ENCODE measurements around the gene PVRIG.
"Not testable (repeated sequence)": the region's sequence is repeated elsewhere in the genome, so short reads cannot be mapped to it uniquely, and the experiment has no call there.

Gene PVRIG

DNA sequence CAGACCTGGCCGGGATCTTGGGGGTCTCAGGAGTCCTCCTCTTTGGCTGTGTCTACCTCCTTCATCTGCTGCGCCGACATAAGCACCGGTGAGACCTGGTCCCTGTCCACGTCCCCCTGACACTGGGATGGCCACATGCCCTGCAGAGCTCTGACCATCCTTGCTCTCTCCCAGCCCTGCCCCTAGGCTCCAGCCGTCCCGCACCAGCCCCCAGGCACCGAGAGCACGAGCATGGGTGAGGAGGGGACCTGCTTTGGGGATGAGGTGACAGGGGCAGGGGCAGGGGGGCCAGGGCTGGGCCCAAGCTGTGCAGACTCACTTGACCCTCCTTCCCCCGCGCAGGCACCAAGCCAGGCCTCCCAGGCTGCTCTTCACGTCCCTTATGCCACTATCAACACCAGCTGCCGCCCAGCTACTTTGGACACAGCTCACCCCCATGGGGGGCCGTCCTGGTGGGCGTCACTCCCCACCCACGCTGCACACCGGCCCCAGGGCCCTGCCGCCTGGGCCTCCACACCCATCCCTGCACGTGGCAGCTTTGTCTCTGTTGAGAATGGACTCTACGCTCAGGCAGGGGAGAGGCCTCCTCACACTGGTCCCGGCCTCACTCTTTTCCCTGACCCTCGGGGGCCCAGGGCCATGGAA lies 959 bp downstream of the PVRIG start:
- TF ChIP-seq, protein P1, sequence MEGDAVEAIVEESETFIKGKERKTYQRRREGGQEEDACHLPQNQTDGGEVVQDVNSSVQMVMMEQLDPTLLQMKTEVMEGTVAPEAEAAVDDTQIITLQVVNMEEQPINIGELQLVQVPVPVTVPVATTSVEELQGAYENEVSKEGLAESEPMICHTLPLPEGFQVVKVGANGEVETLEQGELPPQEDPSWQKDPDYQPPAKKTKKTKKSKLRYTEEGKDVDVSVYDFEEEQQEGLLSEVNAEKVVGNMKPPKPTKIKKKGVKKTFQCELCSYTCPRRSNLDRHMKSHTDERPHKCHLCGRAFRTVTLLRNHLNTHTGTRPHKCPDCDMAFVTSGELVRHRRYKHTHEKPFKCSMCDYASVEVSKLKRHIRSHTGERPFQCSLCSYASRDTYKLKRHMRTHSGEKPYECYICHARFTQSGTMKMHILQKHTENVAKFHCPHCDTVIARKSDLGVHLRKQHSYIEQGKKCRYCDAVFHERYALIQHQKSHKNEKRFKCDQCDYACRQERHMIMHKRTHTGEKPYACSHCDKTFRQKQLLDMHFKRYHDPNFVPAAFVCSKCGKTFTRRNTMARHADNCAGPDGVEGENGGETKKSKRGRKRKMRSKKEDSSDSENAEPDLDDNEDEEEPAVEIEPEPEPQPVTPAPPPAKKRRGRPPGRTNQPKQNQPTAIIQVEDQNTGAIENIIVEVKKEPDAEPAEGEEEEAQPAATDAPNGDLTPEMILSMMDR (IDR thresholded peaks at IDR 0.05; ENCODE audit: poor library complexity, severe bottlenecking), result no peak
- ATAC-seq (ENCODE audit: low read depth) (no peak), DNase-seq (ENCODE audit: low spot score) (no peak)
- Histone ChIP-seq H3K4me3 (ENCODE audit: severe bottlenecking) (no peak overlapping the region), H3K27me3 (ENCODE audit: insufficient read depth, poor library complexity, severe bottlenecking) (no peaks in the 10 kb centered on the region), H3K4me1 (ENCODE audit: insufficient read depth, poor library complexity, severe bottlenecking) (no peaks in the 10 kb centered on the region), H3K36me3 (ENCODE audit: low read depth) (no peaks in the 10 kb centered on the region), H3K9me3 (ENCODE audit: severe bottlenecking) (no peaks in the 10 kb centered on the region), H3K27ac (ENCODE audit: poor library complexity, severe bottlenecking) (no peak overlapping the region)

GRCh38 chr7:100221231-100221718 lies 1.5 kb downstream of the PVRIG start:
- Histone ChIP-seq H3K36me3 (ENCODE audit: low read depth) (no peaks in the 10 kb centered on the region), H3K9me3 (ENCODE audit: severe bottlenecking) (no peaks in the 10 kb centered on the region), H3K27ac (ENCODE audit: poor library complexity, severe bottlenecking) (no peak overlapping the region), H3K27me3 (ENCODE audit: insufficient read depth, poor library complexity, severe bottlenecking) (no peaks in the 10 kb centered on the region), H3K4me1 (ENCODE audit: insufficient read depth, poor library complexity, severe bottlenecking) (no peaks in the 10 kb centered on the region), H3K4me3 (ENCODE audit: severe bottlenecking) (no peak overlapping the region)
- no peak for DNase-seq (ENCODE audit: low spot score)
- TF ChIP-seq, protein P1 (IDR thresholded peaks at IDR 0.05; ENCODE audit: poor library complexity, severe bottlenecking), result no peak
- ATAC-seq (ENCODE audit: low read depth), result no peak

GRCh38 chr7:100221767-100222444 lies 2.2 kb downstream of the PVRIG start:
- Histone ChIP-seq H3K4me3 (ENCODE audit: severe bottlenecking) (no peak overlapping the region), H3K27ac (ENCODE audit: poor library complexity, severe bottlenecking) (no peak overlapping the region), H3K9me3 (ENCODE audit: severe bottlenecking) (no peaks in the 10 kb centered on the region), H3K4me1 (ENCODE audit: insufficient read depth, poor library complexity, severe bottlenecking) (no peaks in the 10 kb centered on the region), H3K36me3 (ENCODE audit: low read depth) (no peaks in the 10 kb centered on the region), H3K27me3 (ENCODE audit: insufficient read depth, poor library complexity, severe bottlenecking) (no peaks in the 10 kb centered on the region)
- DNase-seq (ENCODE audit: low spot score), result no peak
- TF ChIP-seq, protein P1 (IDR thresholded peaks at IDR 0.05; ENCODE audit: poor library complexity, severe bottlenecking), result no peak
- no peak for ATAC-seq (ENCODE audit: low read depth)

DNA sequence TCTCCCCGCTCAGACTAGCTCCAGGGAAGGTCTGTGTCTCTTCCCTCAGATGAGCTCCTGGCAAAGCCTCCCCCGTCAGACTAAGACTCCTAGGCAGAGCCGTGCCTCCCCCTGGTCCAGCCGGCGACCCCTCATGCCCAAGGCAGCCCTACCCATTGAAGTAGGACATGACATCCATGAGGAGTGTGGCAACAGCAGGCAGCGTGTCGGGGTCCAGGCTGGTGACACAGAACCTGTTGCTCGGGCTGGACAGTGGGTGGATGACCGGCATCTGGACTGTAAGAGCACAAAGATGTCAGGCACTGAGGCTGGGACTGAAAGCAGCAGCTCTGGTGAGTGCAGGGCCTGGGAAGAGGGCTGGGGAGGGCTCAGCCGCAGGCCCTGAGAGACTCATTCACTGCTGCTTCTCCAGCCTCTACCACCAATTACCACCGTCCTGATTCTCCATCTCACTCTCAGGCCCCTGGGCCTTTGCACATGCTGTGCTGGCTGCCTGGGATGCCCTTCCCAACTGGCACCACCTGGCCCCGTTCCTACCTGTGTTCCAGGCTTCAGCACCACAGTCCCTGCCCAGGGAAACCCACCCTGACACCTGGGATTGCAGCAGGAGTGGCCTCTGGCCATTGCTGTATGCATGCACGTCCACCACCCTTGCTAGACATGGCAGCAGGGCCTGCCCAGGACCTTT lies 2.8 kb downstream of the PVRIG start:
- ATAC-seq (ENCODE audit: low read depth), result no peak
- no peak for DNase-seq (ENCODE audit: low spot score)
- TF ChIP-seq, protein P1 (IDR thresholded peaks at IDR 0.05; ENCODE audit: poor library complexity, severe bottlenecking), result no peak
- Histone ChIP-seq H3K36me3 (ENCODE audit: low read depth) (no peaks in the 10 kb centered on the region), H3K27me3 (ENCODE audit: insufficient read depth, poor library complexity, severe bottlenecking) (no peaks in the 10 kb centered on the region), H3K27ac (ENCODE audit: poor library complexity, severe bottlenecking) (no peak overlapping the region), H3K4me3 (ENCODE audit: severe bottlenecking) (no peak overlapping the region), H3K9me3 (ENCODE audit: severe bottlenecking) (no peaks in the 10 kb centered on the region), H3K4me1 (ENCODE audit: insufficient read depth, poor library complexity, severe bottlenecking) (no peaks in the 10 kb centered on the region)

DNA sequence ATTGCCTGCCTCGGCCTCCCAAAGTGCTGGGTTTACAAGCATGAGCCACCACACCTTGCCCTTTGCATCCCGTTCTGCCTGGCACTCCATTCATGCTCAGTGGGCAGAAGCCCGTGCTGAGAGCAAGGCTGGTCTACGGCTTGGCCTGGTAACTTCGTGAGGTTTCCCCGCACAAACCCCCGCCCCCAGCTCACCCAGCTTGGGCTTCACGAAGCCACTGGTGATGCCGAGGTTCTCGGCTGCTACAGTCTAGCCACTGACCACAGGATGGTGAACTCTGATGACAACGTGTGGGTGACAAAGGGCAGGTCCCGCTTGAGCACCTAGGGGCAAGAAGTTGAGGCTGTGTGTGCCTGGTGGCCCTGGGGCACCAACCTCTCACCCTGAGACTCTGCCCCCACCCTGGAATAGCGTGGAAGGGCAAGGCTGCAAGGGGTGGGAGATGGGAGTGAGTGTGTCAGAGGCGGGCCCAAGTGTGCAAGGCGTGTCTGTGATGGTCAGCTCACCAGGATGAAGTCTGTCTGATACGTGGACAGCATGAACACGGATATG lies 3.7 kb downstream of the PVRIG start:
- DNase-seq (ENCODE audit: low spot score); H3K4me1 ChIP-seq (ENCODE audit: insufficient read depth, poor library complexity, severe bottlenecking); ATAC-seq (ENCODE audit: low read depth); H3K36me3 ChIP-seq (ENCODE audit: low read depth); H3K27me3 ChIP-seq (ENCODE audit: insufficient read depth, poor library complexity, severe bottlenecking); H3K4me3 ChIP-seq (ENCODE audit: severe bottlenecking); H3K27ac ChIP-seq (ENCODE audit: poor library complexity, severe bottlenecking); H3K9me3 ChIP-seq (ENCODE audit: severe bottlenecking): not testable (repeated sequence)

DNA sequence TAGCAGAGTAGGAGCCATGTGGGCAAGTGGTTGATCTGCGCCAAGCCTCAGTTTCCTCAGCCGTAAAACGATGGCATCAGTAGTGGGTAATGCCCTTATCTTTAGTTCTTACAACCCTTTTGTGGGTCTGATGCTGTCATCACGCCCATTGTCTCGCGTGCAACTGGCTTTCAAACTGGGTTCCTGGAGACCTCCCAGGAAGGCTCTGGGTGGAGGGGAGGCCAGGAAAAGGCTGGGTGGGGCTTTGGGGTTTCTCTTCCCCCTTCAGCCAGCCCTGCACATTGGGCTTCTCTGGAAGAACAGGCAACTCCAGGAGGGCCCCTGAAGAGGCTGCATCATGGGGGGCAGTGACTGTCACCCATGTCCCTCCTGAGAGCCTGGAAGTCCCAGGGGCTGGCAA lies 5.1 kb downstream of the PVRIG start:
- H3K9me3 ChIP-seq (ENCODE audit: severe bottlenecking); H3K4me3 ChIP-seq (ENCODE audit: severe bottlenecking); ATAC-seq (ENCODE audit: low read depth); H3K27ac ChIP-seq (ENCODE audit: poor library complexity, severe bottlenecking); DNase-seq (ENCODE audit: low spot score); H3K4me1 ChIP-seq (ENCODE audit: insufficient read depth, poor library complexity, severe bottlenecking); H3K36me3 ChIP-seq (ENCODE audit: low read depth); H3K27me3 ChIP-seq (ENCODE audit: insufficient read depth, poor library complexity, severe bottlenecking): not testable (repeated sequence)

GRCh38 chr7:100234660-100235317 lies 15.0 kb downstream of the PVRIG start:
- H3K27me3 ChIP-seq (ENCODE audit: insufficient read depth, poor library complexity, severe bottlenecking); ATAC-seq (ENCODE audit: low read depth); H3K4me3 ChIP-seq (ENCODE audit: severe bottlenecking); H3K27ac ChIP-seq (ENCODE audit: poor library complexity, severe bottlenecking); H3K9me3 ChIP-seq (ENCODE audit: severe bottlenecking); H3K36me3 ChIP-seq (ENCODE audit: low read depth); DNase-seq (ENCODE audit: low spot score); H3K4me1 ChIP-seq (ENCODE audit: insufficient read depth, poor library complexity, severe bottlenecking): not testable (repeated sequence)
